DMS153 treated with DMSO at 0.1 percent for 48 hours (cell line): ENCODE results near the gene SOBP.

ENCODE experiments used
- DNase-seq: peaks from one replicate; lab custom pipeline; 2025; ENCODE audit not compliant: unreplicated experiment; lab: John Stamatoyannopoulos, UW

SOBP gene

DNA sequence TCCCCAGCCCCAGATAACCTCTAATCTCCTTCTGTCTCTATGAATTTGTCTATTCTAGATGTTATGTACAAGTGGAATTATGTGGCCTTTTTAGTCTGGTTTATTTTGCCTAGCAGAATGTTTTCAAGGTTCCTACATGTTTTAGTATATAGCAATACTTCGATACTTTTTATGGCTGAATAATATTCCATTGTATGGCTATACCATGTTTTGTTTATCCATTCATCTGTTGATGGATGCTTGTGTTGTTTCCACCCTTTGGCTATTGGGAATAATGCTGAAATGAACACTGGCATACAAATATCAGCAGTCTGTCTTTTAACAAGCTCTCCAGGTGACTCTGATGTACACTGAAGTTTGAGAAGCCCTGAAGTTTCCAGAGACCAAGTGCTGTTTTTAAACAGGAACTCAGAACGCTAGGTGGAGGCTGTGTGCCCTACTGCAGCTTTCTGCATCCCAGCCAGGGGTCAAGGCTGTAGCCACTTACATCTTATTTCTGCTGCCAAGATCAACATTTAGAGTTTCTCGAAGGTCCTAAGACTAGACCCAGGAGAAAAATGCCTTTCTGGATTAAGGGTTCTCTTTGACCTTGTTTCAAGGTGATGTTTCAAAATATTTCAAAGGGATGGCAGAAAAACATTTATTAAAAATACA, 123.0 kb downstream of the SOBP start:
- no peak for DNase-seq

DNA sequence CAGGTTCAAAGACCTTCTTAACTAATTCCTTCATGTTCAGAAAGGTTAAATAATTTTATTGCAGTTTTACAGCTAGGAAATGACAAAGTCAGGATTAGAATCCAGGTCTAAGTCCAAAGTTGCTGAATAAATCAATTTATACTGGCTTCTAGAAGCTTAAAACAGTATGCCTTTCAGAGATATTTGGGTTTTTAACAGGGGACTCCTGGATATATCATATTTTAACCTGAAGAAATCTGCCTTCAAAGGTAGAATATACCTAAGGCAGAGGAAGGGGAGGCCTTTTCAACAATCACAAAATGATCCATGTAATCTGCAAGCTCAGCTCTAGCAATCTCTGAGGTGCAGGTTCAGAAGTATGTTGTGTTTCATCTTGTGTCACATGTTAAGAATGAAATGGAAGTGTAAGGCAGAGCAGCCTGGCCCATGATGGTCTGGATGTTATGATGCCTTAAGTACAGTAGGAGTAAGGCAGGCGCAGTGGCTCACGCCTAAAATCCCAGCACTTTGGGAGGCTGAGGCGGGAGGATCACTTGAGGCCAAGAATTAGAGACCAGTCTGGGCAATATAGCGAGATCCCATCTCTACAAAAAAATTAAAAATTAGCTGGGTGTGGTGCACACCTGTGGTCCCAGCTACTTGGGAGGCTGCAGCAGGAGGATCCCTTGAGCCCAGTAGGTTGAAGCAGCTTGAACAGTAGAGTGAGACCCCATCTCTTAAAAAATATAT, 123.9 kb downstream of the SOBP start:
- no peak for DNase-seq

- no peak for DNase-seq
These were observed 124.9 kb downstream of the SOBP start for GRCh38 chr6:107614828-107615227.

- no peak for DNase-seq
These were observed 126.9 kb downstream of the SOBP start for GRCh38 chr6:107616775-107617174.

GRCh38 chr6:107617341-107617932, 127.5 kb downstream of the SOBP start:
- DNase-seq = no peak

DNA sequence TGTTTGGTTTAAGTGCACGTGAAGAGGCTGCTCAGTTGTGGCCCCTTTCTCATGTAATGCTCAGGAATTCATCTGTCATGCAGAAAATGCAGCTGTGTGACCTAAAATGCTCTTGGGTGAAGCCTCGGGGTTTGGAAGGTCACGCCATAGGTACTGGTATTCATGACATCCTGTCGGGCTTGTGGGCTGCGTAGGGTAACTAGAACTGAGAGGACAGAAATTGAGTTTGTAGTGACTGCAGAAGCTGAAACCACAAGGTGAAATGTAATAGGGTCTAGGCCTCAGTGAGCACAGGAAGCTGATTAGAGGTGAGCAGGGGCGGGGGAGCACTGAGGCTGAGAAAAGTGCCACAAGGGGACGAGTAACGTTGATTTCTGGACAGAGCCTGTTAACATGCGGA, 128.8 kb downstream of the SOBP start:
- DNase-seq = no peak

DNA sequence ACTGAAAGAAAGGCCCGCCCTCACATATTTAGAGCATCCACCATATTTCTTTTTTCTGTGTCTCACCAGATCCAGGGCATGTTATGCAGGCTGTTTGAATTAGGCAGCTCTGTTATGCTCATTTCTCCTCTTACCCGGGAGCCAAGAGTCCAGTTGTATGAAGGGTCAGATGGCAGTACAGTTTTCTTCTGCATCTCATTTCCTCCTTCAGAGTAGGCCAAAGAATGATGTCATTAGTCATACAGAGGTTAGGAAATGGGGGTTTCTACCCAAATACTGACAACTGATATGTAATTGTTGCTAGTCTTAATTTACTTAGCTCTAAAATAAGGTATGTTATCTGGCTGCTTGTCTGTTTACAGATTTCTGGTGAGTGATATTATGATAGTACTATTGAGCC, 130.8 kb downstream of the SOBP start:
- peak; percentile 65 for DNase-seq

- DNase-seq = peak; percentile 65
These were observed 131.5 kb downstream of the SOBP start for GRCh38 chr6:107621229-107621937.

- DNase-seq = no peak
These were observed 132.4 kb downstream of the SOBP start for GRCh38 chr6:107622269-107622668.

GRCh38 chr6:107624050-107624449, 134.1 kb downstream of the SOBP start:
- DNase-seq = no peak

- no peak for DNase-seq
These were observed 134.6 kb downstream of the SOBP start for GRCh38 chr6:107624541-107624940.

DNA sequence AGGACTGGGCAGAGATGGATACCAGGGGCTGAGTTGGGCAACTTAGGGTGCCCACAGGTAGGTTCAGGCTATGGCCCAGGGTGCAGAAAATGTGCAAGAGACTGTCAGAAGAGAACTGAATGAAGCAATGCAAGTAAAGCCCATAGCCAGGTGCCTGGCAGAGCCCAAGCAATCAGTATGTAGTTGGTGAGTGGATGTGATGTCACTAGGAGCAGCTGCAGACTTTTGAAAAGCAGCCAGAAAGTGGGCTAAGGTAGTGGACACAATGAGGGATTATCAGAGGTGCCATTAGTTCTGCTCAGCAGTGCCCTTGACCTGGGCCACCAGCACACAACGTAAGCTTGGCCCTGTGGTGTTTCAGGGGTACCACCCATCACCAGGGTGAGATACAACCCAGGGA, 135.3 kb downstream of the SOBP start:
- DNase-seq = no peak

DNA sequence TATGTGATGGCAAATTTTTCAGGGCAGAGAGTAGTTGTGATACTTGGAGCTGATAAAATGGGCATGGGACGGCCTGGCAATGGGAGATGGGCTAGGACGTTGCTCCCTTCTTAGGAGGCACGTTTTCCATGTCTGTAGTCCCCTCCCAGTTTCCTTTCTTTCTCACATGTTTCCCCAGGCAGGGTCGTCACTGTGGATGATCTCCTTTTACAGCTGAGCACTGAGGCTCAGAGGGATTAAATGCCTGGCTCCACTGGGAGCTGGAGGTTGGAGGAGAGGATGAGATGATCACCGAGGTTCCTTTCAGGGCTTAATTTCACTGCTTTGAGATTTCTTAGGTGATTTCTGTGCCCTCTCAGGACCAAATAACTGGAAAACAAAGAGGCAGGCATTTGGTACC, 136.7 kb downstream of the SOBP start:
- no peak for DNase-seq

GRCh38 chr6:107627969-107628368, 138.1 kb downstream of the SOBP start:
- DNase-seq = peak; percentile 56

DNA sequence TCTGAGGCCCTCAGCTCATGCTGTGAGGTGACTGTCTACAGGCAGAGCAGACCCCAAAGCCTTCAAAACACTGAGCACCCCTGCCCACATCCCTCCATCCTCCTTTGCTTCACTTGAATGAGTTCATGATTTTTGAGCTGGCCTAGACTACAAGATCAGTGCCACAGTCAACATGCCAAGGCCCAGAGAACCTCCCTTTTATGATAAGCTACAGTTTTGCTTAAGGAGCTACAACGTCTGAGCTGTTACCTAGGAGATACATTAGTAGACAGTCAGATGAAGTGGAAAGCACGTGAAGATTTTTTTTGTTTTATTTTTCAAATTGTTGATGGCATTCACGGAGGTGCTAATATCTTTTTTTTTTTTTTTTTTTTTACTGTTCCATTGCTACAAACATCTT, 139.0 kb downstream of the SOBP start:
- no peak for DNase-seq

GRCh38 chr6:107629548-107630129, 139.7 kb downstream of the SOBP start:
- peak; percentile 94 for DNase-seq

GRCh38 chr6:107630348-107630977, 140.5 kb downstream of the SOBP start:
- no peak for DNase-seq

GRCh38 chr6:107632381-107633136, 142.6 kb downstream of the SOBP start:
- no peak for DNase-seq

- no peak for DNase-seq
These were observed 143.9 kb downstream of the SOBP start for GRCh38 chr6:107633680-107634323.
